ENCODE results near the gene NDUFB4.

- TF ChIP-seq CTCF (IDR thresholded peaks at IDR 0.05) (no peak), POLR2A (IDR thresholded peaks at IDR 0.05) (no peak)
Observed at GRCh38 chr3:120604382-120604781, 8.2 kb downstream of the NDUFB4 start.
